HuH-7.5 (cell line): ENCODE measurements around the gene TMEM123.

ENCODE experiments used
- DNase-seq: peaks from one replicate; pipeline ENCODE4 v3.0.0; 2011; ENCODE audit warnings: low spot score

The TMEM123 gene

DNA sequence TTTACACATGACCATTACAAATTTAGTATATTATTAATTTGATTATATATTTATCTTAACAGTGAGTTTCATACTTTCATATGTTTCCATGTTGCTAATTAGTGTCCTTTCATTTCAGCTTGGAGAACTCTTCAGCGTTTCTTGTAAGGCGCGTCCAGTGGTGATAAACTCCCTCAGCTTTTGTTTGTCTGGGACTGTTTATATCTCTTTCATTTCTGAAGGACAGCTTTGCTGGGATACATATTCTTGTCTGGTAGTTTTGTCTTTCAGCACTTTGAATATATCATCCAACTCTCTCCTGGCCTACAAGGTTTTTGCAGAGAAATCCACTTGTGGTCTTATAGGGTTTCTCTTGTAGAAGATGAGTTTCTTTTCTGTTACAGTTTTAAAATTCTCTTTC, 93.2 kb downstream of the TMEM123 start:
- no peak for DNase-seq

DNA sequence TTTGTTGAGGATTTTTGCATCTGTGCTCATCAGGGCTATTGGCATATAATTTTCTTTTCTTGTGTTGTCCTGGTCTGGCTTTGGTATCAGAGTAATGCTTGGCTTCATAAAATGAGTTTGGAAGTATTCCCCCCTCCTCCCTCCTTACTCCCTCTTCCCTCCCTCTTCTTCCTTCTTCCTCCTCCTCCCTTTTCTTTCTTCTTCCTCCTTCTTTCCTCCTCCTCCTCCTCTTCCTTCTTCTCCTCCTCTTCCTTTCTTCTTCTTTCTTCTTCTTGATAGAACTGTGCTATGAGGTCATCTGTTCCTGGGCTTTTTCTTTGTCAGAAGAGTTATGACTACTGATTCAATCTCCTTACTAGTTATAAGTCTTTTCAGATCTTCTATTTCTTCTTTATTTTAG, 95.4 kb downstream of the TMEM123 start:
- DNase-seq = no peak

DNA sequence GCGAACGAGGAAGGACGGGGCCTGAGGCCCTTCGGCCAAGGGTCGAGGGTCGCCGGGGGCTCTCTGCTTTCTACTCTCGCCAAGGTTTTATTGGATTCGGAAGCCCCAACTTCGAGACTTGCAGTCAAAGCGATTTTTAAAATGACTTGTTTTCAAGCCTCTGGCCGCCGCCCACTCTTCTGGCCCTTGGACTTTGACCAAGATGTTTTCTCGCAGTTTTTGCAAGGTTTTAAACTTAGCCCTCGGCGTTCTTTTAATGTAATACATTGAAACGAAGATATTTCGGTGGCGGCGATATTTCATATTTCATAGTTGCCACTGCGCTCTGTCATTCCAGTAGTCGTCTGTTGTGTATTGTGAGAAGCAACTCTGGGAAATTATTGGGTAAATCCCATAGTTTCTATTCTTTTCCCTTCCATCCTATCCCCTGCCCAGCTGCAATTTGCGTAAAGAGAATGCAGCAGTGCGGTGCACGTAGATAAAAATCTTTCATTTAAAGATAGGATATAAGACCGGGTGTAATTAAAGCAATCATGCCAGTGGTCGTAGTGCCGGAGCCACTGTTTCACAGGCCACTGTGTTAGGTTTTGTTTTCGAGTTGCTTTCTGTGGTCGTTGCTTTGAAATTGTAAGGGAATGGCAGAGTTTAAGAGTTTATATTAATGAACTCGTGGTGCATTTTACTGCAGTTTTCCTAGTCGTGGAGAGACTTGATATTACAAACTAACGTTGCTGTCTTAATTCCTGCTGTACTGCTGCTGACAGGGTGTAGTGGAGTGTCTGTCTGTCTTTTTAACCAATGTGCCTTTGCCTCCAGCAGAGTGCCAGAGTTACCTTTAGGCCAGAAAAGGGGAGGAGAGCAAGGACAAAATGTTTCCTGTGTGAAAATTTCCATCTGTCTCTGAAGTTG, 104.8 kb downstream of the TMEM123 start:
- no peak for DNase-seq

DNA sequence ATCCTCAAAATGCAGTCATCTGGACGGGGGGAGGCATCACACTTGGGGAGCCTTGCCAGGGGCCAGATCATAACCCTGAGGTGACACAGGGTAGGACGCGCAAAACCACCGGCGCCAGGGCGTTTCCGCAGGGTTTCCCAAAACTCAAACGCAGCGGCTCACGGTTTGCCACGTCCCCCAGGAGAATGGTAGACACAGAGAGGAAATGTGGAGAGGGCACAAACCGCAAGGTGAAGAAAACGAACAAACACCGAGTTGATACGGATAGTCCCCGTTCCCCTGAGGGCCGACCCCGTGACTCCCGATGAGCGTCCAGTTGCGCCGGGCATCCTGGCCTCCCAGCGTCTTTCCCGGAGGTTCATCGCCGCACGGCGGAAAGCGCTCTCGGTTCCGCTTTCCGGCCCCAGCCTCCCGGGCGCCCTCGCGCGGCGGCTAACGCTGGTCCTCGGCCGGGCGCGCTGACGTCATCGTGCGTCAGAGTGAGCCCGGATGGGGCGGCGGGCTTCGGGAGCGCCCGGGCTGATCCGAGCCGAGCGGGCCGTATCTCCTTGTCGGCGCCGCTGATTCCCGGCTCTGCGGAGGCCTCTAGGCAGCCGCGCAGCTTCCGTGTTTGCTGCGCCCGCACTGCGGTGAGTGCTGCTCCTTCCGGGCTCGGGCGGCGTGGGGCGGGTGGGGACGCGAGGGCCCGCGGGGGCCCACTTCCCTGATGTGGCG, 105.7 kb downstream of the TMEM123 start, which contains the start of gene BIRC2:
Gene BIRC2 (plus strand): TSS at position 467 of the 714 bp plus-strand sequence. CDS start 2,641 bp downstream, outside the sequence.
- peak; percentile 34 for DNase-seq

DNA sequence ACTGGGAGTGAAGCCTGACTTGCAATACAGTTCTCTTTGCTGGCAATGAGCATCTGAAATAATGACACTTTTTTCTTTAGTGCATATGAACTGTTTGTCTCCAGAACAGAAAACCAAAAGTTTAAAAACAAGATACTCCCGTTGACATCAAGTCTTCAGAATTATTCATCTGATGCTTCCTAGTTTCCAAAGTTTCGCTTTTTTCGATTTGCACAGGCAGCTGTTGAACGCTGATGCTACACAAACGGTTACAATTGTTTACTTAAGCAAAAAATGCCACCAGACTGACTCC, 106.2 kb downstream of the TMEM123 start:
- DNase-seq = no peak
